ENCODE data around the gene TMOD3. TPM values are rescaled to one million over a fixed set of nuclear protein-coding genes. Genes with fewer than 3 reads are reported as not detected.

Gene TMOD3
- total RNA-seq, 6 experiments from 2014 or later: 15.0 to 32.2 (median 20.6) TPM

- Histone ChIP-seq H3K27ac (no peak overlapping the region), H3K27me3 (no peaks in the 10 kb centered on the region), H3K36me3 (peaks cover 0 to 31% (median 2%) of the 10 kb centered on the region in 4 donors), H3K4me1 (no peaks in the 10 kb centered on the region), H3K9me3 (no peaks in the 10 kb centered on the region), H3K4me3 (no peak overlapping the region)
- DNase-seq: no peak
- intact Hi-C loops (cut with DNase I): no loop called here
- WGBS (ENCODE audit: insufficient coverage, low coverage, low lambda C conversion rate, missing lambda C conversion rate): 91% methylated on average over 3 of the region's 3 CpGs
- TF ChIP-seq, protein P1, sequence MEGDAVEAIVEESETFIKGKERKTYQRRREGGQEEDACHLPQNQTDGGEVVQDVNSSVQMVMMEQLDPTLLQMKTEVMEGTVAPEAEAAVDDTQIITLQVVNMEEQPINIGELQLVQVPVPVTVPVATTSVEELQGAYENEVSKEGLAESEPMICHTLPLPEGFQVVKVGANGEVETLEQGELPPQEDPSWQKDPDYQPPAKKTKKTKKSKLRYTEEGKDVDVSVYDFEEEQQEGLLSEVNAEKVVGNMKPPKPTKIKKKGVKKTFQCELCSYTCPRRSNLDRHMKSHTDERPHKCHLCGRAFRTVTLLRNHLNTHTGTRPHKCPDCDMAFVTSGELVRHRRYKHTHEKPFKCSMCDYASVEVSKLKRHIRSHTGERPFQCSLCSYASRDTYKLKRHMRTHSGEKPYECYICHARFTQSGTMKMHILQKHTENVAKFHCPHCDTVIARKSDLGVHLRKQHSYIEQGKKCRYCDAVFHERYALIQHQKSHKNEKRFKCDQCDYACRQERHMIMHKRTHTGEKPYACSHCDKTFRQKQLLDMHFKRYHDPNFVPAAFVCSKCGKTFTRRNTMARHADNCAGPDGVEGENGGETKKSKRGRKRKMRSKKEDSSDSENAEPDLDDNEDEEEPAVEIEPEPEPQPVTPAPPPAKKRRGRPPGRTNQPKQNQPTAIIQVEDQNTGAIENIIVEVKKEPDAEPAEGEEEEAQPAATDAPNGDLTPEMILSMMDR (IDR thresholded peaks at IDR 0.05): no peak
- TF ChIP-seq POLR2A (IDR thresholded peaks at IDR 0.05): no peak
- no peak for ATAC-seq
These were observed 97.4 kb downstream of the TMOD3 start for GRCh38 chr15:51926809-51927208.

DNA sequence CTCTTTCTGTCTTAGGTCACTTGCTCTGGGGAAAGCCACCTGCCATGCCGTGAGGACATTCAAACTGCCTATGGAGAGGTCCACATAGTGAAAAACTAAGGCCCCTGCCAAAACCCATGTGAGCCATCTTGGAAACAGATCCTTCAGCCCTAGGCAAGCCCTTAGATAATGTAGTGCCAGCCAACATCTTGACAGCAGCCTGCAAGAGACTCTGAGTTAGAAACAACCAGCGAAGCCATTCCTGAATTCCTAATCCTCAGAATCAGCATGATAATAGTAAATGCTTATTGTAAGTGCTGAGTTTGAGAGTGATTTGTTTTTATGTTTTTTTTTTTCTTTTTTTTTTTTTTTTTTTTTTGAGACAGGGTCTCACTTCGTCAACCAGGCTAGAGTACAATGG is 101.6 kb downstream of the TMOD3 start:
- no peak overlapping the region for H3K4me3 ChIP-seq
- intact Hi-C loops (cut with DNase I): no loop called here
- no peak overlapping the region for H3K27ac ChIP-seq
- no peak for DNase-seq
- TF ChIP-seq POLR2A (IDR thresholded peaks at IDR 0.05): no peak
- TF ChIP-seq, protein P1 (IDR thresholded peaks at IDR 0.05): no peak
- no peaks in the 10 kb centered on the region for H3K9me3 ChIP-seq
- no peaks in the 10 kb centered on the region for H3K4me1 ChIP-seq
- 100% methylated on average over 2 of the region's 3 CpGs for WGBS (ENCODE audit: insufficient coverage, low coverage, low lambda C conversion rate, missing lambda C conversion rate)
- H3K27me3 ChIP-seq: no peaks in the 10 kb centered on the region
- H3K36me3 ChIP-seq: peaks cover 0 to under 1% (median 0%) of the 10 kb centered on the region in 4 donors
- ATAC-seq: no peak

DNA sequence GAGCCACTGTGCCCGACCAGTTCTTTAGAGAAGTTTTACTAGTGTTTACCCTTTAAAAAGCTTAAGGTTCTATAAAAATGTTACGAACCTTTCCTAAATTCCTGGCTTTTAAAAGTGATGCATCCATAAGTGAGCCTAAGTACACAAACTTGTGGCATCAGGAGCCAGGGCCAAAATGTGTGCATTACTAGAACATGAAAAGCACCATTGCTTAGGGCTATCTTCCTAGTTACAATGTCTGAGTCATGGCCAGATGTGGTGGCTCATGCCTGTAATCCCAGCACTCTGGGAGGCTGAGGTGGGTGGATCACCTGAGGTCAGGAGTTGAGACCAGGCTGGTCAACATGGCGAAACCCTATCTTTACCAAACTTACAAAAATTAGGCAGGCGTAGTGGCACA is 102.2 kb downstream of the TMOD3 start:
- intact Hi-C loops (cut with DNase I): no loop called here
- H3K9me3 ChIP-seq: no peaks in the 10 kb centered on the region
- WGBS (ENCODE audit: insufficient coverage, low coverage, low lambda C conversion rate, missing lambda C conversion rate): 100% methylated on average over 3 of the region's 4 CpGs
- TF ChIP-seq POLR2A (IDR thresholded peaks at IDR 0.05): no peak
- TF ChIP-seq, protein P1 (IDR thresholded peaks at IDR 0.05): no peak
- no peaks in the 10 kb centered on the region for H3K36me3 ChIP-seq
- H3K27ac ChIP-seq: no peak overlapping the region
- ATAC-seq: no peak
- H3K27me3 ChIP-seq: no peaks in the 10 kb centered on the region
- no peaks in the 10 kb centered on the region for H3K4me1 ChIP-seq
- no peak for DNase-seq
- no peak overlapping the region for H3K4me3 ChIP-seq

DNA sequence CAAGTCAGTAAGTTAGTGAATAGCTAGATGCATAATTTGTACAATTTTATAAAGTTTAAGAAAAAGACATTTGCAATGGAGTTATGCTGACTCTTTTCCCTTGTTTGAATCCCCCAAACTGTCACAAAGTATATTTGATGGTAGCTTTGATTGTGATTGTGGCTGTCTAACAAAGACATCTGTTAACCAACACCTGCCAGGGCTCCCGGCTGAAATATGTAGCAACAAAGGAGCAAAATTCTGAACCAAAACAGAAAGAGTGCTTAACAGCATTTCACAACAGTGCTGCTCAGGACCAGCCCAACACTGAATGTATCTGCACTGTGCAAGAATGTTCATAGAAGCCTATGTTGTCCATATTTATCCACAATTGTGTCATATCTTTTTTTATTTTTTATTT is 102.7 kb downstream of the TMOD3 start:
- Histone ChIP-seq H3K4me3 (no peak overlapping the region), H3K27me3 (no peaks in the 10 kb centered on the region), H3K9me3 (no peaks in the 10 kb centered on the region), H3K4me1 (no peaks in the 10 kb centered on the region), H3K36me3 (peaks cover 0 to under 1% (median 0%) of the 10 kb centered on the region in 4 donors), H3K27ac (no peak overlapping the region)
- intact Hi-C loops (cut with DNase I): no loop called here
- WGBS (ENCODE audit: insufficient coverage, low coverage, low lambda C conversion rate, missing lambda C conversion rate): 38% methylated on average over 1 of the region's 1 CpG
- ATAC-seq: no peak
- DNase-seq: no peak
- TF ChIP-seq POLR2A (IDR thresholded peaks at IDR 0.05): no peak
- TF ChIP-seq, protein P1 (IDR thresholded peaks at IDR 0.05): no peak

Data from right lobe of liver (tissue), 6 donors.